HL-60 (cell line): ENCODE data around the gene HUNK.
"Not testable (repeated sequence)": the region's sequence is repeated elsewhere in the genome, so short reads cannot be mapped to it uniquely, and the experiment has no call there.

ENCODE experiments used
- DNase-seq, 2 experiments: peaks; one replicate each; pipeline ENCODE4 v3.0.0-alpha.2; 2010 to 2020; ENCODE audit warnings: low read depth in 1 of 2, low spot score in 1 of 2
- H3K27ac ChIP-seq: fragments of 250-450 bp; sonication (Bioruptor Pico); replicated peaks from 2 replicates; pipeline ENCODE4 v1.5.1; 2020; ENCODE audit warnings: mild to moderate bottlenecking, moderate library complexity
- H3K27me3 ChIP-seq: fragments of 250-450 bp; sonication (Bioruptor Pico); 2 replicates; pipeline ENCODE4 v1.5.1; 2021; ENCODE audit warnings: mild to moderate bottlenecking, moderate library complexity; ENCODE audit not compliant: insufficient read depth, poor library complexity, severe bottlenecking
- H3K4me3 ChIP-seq: replicated peaks from 2 replicates; pipeline ENCODE4 v1.5.1; 2011; ENCODE audit warnings: mild to moderate bottlenecking, control low read depth, low read length; ENCODE audit not compliant: insufficient read depth
- CTCF ChIP-seq: IDR thresholded peaks from one replicate; pipeline ENCODE4 v1.5.1; 2011; ENCODE audit warnings: low read length, control low read depth, inconsistent platforms; ENCODE audit not compliant: insufficient read depth
- GABPA ChIP-seq: IDR thresholded peaks from 2 replicates; pipeline ENCODE4 v1.6.1; 2012; ENCODE audit warnings: low read depth
- POLR2AphosphoS5 ChIP-seq: IDR thresholded peaks from 2 replicates; pipeline ENCODE4 v1.6.1; 2012; ENCODE audit warnings: low read depth
- REST ChIP-seq: IDR thresholded peaks from 2 replicates; pipeline ENCODE4 v1.6.1; 2012; ENCODE audit warnings: low read depth; ENCODE audit not compliant: insufficient replicate concordance
- SPI1 ChIP-seq: IDR thresholded peaks from 2 replicates; pipeline ENCODE4 v1.6.1; 2012; ENCODE audit warnings: low read depth, mild to moderate bottlenecking, borderline replicate concordance

HUNK gene

GRCh38 chr21:31945546-31945945 is 72.7 kb downstream of the HUNK start:
- no peak for DNase-seq
- no peaks in the 10 kb centered on the region for H3K27me3 ChIP-seq
- H3K27ac ChIP-seq = no peak overlapping the region
- TF ChIP-seq POLR2AphosphoS5 = no peak
- no peak for TF ChIP-seq REST
- TF ChIP-seq SPI1 = no peak
- TF ChIP-seq GABPA = no peak
- TF ChIP-seq CTCF = no peak
- H3K4me3 ChIP-seq = no peak overlapping the region

- Histone ChIP-seq H3K27ac (no peak overlapping the region), H3K27me3 (no peaks in the 10 kb centered on the region), H3K4me3 (no peak overlapping the region)
- TF ChIP-seq REST (no peak), GABPA (no peak), SPI1 (no peak), CTCF (no peak), POLR2AphosphoS5 (no peak)
- DNase-seq = no peak
Measured at GRCh38 chr21:31946231-31946630, 73.4 kb downstream of the HUNK start.

- not testable (repeated sequence) for H3K27ac ChIP-seq, H3K4me3 ChIP-seq, H3K27me3 ChIP-seq, DNase-seq
Measured at GRCh38 chr21:31946876-31947550, 74.2 kb downstream of the HUNK start.

GRCh38 chr21:31948676-31949075 is 75.9 kb downstream of the HUNK start:
- no peak for DNase-seq
- no peak overlapping the region for H3K4me3 ChIP-seq
- H3K27ac ChIP-seq = no peak overlapping the region
- no peak for TF ChIP-seq POLR2AphosphoS5
- no peak for TF ChIP-seq SPI1
- no peak for TF ChIP-seq REST
- TF ChIP-seq CTCF = no peak
- TF ChIP-seq GABPA = no peak
- H3K27me3 ChIP-seq = no peaks in the 10 kb centered on the region
